ENCODE measurements around the gene FOXC1. TPM values are rescaled to one million over a fixed set of nuclear protein-coding genes. Genes with fewer than 3 reads are reported as not detected.

FOXC1 gene
- total RNA-seq, 6 donors from 2014 or later = 0.22 to 5.5 (median 2.2) TPM

GRCh38 chr6:1616701-1617463 lies 7.2 kb downstream of the FOXC1 start:
- Histone ChIP-seq H3K4me1 (peaks cover 29 to 39% (median 31%) of the 10 kb centered on the region in 4 donors), H3K36me3 (no peaks in the 10 kb centered on the region), H3K27me3 (peaks cover 0 to 66% (median 39%) of the 10 kb centered on the region in 4 donors), H3K4me3 (no peak overlapping the region), H3K27ac (no peak overlapping the region), H3K9me3 (no peaks in the 10 kb centered on the region)
- 83 to 84% methylated on average over 11 of the region's 11 CpGs for WGBS, 2 donors
- no peak for TF ChIP-seq EP300 (IDR thresholded peaks at IDR 0.05)
- no peak for ATAC-seq (ENCODE audit: low FRiP score in 2 of 2)
- DNase-seq = no peak

GRCh38 chr6:1617466-1618310 lies 8.0 kb downstream of the FOXC1 start:
- H3K27me3 ChIP-seq = peaks cover 0 to 64% (median 34%) of the 10 kb centered on the region in 4 donors
- no peak overlapping the region for H3K27ac ChIP-seq
- H3K36me3 ChIP-seq = no peaks in the 10 kb centered on the region
- TF ChIP-seq POLR2A (IDR thresholded peaks at IDR 0.05) = no peak
- no peak for ATAC-seq (ENCODE audit: low FRiP score in 2 of 2)
- no peak for DNase-seq
- H3K9me3 ChIP-seq = no peaks in the 10 kb centered on the region
- peaks cover 23 to 34% (median 26%) of the 10 kb centered on the region in 4 donors for H3K4me1 ChIP-seq
- WGBS, 2 donors = 88 to 92% methylated on average over 21 of the region's 21 CpGs
- no peak overlapping the region for H3K4me3 ChIP-seq

- peaks cover 0 to 56% (median 31%) of the 10 kb centered on the region in 4 donors for H3K27me3 ChIP-seq
- H3K4me3 ChIP-seq = no peak overlapping the region
- no peaks in the 10 kb centered on the region for H3K9me3 ChIP-seq
- WGBS, 2 donors = 67 to 78% methylated on average over 27 to 29 of the region's 31 CpGs
- no peaks in the 10 kb centered on the region for H3K36me3 ChIP-seq
- DNase-seq = no peak
- H3K4me1 ChIP-seq = peaks cover 23 to 33% (median 25%) of the 10 kb centered on the region in 4 donors
- no peak overlapping the region for H3K27ac ChIP-seq
- no peak for ATAC-seq (ENCODE audit: low FRiP score in 2 of 2)
- TF ChIP-seq EP300 (IDR thresholded peaks at IDR 0.05) = no peak
- no peak for TF ChIP-seq POLR2A (IDR thresholded peaks at IDR 0.05)
- no peak for TF ChIP-seq POLR2AphosphoS5 (IDR thresholded peaks at IDR 0.05)
- TF ChIP-seq CTCF (IDR thresholded peaks at IDR 0.05) = no peak
Observed at GRCh38 chr6:1618311-1619097, 8.8 kb downstream of the FOXC1 start.

- Histone ChIP-seq H3K27me3 (peaks cover 0 to 52% (median 27%) of the 10 kb centered on the region in 4 donors), H3K4me3 (peak overlapping the region in 1 of 4 donors; percentile 5), H3K4me1 (peaks cover 17 to 30% (median 21%) of the 10 kb centered on the region in 4 donors), H3K36me3 (no peaks in the 10 kb centered on the region), H3K9me3 (no peaks in the 10 kb centered on the region), H3K27ac (no peak overlapping the region)
- WGBS, 2 donors = 21 to 43% methylated on average over 9 to 31 of the region's 40 CpGs
- TF ChIP-seq POLR2A (IDR thresholded peaks at IDR 0.05) (no peak), CTCF (IDR thresholded peaks at IDR 0.05) (no peak), POLR2AphosphoS5 (IDR thresholded peaks at IDR 0.05) (no peak), EP300 (IDR thresholded peaks at IDR 0.05) (no peak)
- DNase-seq (peak in 1 of 2 donors; percentile 71), ATAC-seq (ENCODE audit: low FRiP score in 2 of 2) (no peak)
Observed at GRCh38 chr6:1619098-1619672, 9.5 kb downstream of the FOXC1 start.

GRCh38 chr6:1619673-1620503 lies 10.2 kb downstream of the FOXC1 start:
- Histone ChIP-seq H3K36me3 (no peaks in the 10 kb centered on the region), H3K4me1 (peaks cover 12 to 30% (median 22%) of the 10 kb centered on the region in 4 donors), H3K4me3 (peak overlapping the region in 3 of 4 donors; percentile 5 to 32 (median 29)), H3K27me3 (peaks cover 0 to 50% (median 27%) of the 10 kb centered on the region in 4 donors), H3K9me3 (no peaks in the 10 kb centered on the region), H3K27ac (no peak overlapping the region)
- no peak for TF ChIP-seq POLR2A (IDR thresholded peaks at IDR 0.05)
- TF ChIP-seq CTCF (IDR thresholded peaks at IDR 0.05) = no peak
- no peak for TF ChIP-seq POLR2AphosphoS5 (IDR thresholded peaks at IDR 0.05)
- TF ChIP-seq EP300 (IDR thresholded peaks at IDR 0.05) = no peak
- ATAC-seq (ENCODE audit: low FRiP score in 2 of 2) = peak in 1 of 2 donors; percentile 19
- peak in 1 of 2 donors; percentile 85 for DNase-seq
- WGBS, 2 donors = 10% methylated on average over 65 of the region's 83 CpGs; no CpG with 5 or more reads in 1 of the 2 donors
